ENCODE measurements around the gene ZSCAN30.

Gene ZSCAN30

GRCh38 chr18:35290094-35290735 is at the start of gene ZSCAN30:
Gene ZSCAN30, minus strand, starts transcription at chr18:35290229. Its CDS starts 25,877 bp downstream, at chr18:35264352.
- Histone ChIP-seq H3K4me3 (peak within 1 kb of the TSS; percentile 54 to 83 (median 71)), H3K27ac (peak within 1 kb of the TSS; percentile 64 to 95 (median 85))

GRCh38 chr18:35337286-35337685 is 47.3 kb upstream of the ZSCAN30 start:
- H3K4me3 ChIP-seq, result no peak overlapping the region
- no peak overlapping the region for H3K27ac ChIP-seq

GRCh38 chr18:35335866-35336265 is 45.8 kb upstream of the ZSCAN30 start:
- H3K4me3 ChIP-seq, result no peak overlapping the region
- no peak overlapping the region for H3K27ac ChIP-seq

- Histone ChIP-seq H3K27ac (no peak overlapping the region), H3K4me3 (no peak overlapping the region)
Measured at GRCh38 chr18:35334821-35335220, 44.8 kb upstream of the ZSCAN30 start.

DNA sequence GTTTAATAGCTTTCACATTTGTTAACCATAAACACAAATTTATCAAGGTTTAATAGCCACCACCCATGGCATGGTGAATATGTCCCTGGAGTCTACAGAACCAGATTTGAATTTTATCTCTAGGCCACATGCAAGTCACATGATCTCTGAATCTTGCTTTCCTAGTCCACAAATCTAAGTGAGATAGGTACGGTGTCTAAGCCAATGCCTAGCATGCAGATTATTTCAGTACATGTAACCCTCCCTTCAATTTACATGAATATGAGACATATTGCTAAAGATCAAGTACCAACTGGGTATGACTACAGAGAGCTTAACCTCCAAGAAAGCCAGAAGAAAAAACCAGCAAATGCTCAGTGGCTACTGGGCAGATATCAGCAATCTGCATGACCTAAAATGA is 44.2 kb upstream of the ZSCAN30 start:
- H3K4me3 ChIP-seq, result no peak overlapping the region
- H3K27ac ChIP-seq, result no peak overlapping the region

DNA sequence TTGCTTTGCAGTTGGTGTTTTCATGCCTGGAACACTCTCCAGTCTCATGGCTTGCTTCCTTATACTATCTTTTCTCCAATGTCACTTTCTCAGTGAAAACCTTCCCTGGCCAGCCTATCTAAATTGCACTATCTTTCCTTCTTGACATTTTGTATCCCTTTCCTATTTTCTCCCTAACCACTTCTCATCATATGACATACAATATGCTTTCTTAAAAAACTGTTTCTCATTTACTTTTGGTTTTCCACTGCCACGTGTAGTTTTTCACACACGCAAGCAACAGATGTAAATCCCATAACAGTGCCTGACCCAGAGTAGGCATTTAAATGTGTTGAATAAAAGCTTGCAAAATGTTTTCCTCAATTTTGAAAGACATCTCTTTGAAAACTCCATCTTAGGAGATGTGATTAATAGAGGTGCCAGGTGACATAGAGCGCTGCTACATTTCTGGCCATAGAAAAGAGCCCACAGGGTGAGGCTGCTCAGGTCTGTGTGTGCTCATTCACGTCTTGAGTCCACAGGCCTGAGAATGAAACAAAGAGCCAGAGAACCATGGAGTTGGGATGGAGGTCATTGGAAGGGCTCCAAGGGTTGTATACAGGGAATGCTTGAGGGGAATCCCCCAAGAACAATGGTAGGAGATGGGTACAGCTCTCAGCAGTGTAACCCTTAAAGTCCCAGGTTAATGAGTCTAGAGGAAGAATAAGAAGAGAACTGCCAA is 41.5 kb upstream of the ZSCAN30 start:
- no peak overlapping the region for H3K4me3 ChIP-seq
- H3K27ac ChIP-seq, result no peak overlapping the region

- Histone ChIP-seq H3K27ac (no peak overlapping the region), H3K4me3 (no peak overlapping the region)
Measured at GRCh38 chr18:35328868-35329267, 38.8 kb upstream of the ZSCAN30 start.

DNA sequence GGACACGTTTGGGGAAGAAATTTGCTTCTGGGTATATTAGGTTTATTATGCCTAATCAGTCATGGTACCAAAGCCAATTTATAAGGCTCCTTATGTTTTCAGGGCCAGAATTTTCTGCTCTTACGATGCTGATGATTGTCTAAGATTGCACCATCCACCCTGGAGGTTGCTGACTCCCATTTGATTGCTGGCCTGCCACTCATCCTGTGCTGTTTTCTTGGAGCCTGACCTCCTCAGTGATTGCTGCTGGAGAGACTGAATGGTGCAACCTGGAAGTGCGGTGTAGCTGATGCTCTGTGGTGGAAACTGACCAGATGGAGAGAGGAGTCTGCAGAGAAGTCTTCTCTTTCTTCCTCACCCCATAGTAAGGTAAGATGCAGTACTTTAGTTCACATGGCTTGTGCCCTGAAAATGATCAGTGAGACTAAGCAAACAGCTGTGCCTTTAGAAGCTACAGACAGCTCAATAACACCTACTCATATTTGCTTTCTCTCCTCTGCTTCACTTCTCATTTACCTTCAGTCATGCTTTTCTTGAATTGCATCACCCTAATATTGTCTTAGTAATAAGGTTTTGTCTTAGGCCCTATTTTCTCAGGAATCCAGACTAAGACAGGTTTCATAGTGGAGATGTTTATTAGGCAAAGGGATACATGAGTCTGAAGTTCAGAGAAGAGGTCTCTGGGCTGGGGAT is 36.8 kb upstream of the ZSCAN30 start:
- Histone ChIP-seq H3K4me3 (no peak overlapping the region), H3K27ac (no peak overlapping the region)

- H3K4me3 ChIP-seq, result no peak overlapping the region
- no peak overlapping the region for H3K27ac ChIP-seq
Measured at GRCh38 chr18:35324926-35325655, 35.1 kb upstream of the ZSCAN30 start.

- Histone ChIP-seq H3K4me3 (no peak overlapping the region), H3K27ac (no peak overlapping the region)
Measured at GRCh38 chr18:35322486-35323458, 32.7 kb upstream of the ZSCAN30 start.

- no peak overlapping the region for H3K4me3 ChIP-seq
- no peak overlapping the region for H3K27ac ChIP-seq
Measured at GRCh38 chr18:35311496-35311895, 21.5 kb upstream of the ZSCAN30 start.

DNA sequence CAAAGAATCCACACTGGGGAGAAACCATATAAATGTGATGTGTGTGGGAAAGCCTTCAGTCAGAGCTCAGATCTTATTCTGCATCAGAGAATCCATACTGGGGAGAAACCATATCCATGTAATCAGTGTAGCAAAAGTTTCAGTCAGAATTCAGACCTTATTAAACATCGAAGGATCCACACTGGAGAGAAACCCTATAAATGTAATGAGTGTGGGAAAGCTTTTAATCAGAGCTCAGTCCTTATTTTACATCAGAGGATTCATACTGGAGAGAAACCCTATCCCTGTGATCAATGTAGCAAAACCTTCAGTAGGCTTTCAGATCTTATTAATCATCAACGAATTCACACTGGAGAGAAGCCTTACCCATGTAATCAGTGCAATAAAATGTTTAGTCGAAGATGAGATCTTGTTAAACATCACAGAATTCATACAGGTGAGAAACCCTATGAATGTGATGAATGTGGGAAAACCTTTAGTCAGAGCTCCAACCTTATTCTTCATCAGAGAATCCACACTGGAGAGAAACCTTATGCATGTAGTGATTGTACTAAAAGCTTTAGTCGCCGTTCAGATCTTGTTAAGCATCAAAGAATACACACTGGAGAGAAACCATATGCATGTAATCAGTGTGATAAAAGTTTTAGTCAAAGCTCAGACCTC is 16.7 kb upstream of the ZSCAN30 start:
- no peak overlapping the region for H3K4me3 ChIP-seq
- no peak overlapping the region for H3K27ac ChIP-seq

GRCh38 chr18:35303610-35304009 is 13.6 kb upstream of the ZSCAN30 start:
- H3K27ac ChIP-seq, result no peak overlapping the region
- H3K4me3 ChIP-seq, result no peak overlapping the region

GRCh38 chr18:35296060-35296459 is 6.0 kb upstream of the ZSCAN30 start:
- H3K4me3 ChIP-seq, result no peak overlapping the region

DNA sequence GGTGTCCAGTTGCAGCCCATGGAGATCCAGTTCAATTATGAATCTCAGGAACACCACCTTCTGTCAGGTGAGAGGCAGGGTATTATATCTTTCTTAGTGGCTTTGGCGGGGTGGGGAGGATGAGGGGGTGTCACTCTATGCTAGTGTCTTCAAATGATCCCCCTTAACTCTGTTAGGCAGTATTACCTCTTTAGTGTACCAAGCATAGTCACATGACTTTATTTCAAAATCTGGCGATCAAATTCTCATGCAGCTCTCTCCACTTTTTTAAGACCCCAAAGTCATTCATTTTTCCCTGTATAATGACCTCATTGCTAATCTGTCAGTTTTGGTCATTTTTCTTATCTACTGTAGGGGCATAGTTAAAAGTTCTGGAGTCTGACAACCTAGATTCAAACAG is 1.1 kb upstream of the ZSCAN30 start:
- H3K27ac ChIP-seq, result peak overlapping the region in 4 of 21 experiments; percentile 82 to 95 (median 86)
- peak overlapping the region in 5 of 7 experiments; percentile 54 to 83 (median 57) for H3K4me3 ChIP-seq

More at GRCh38 chr18:35296060-35296459, 6.0 kb upstream of the ZSCAN30 start:
- H3K27ac ChIP-seq, result no peak overlapping the region

- Histone ChIP-seq H3K4me3 (peak overlapping the region; percentile 54 to 83 (median 71)), H3K27ac (peak overlapping the region; percentile 63 to 95 (median 85))
Measured at GRCh38 chr18:35289727-35290093, 319 bp downstream of the ZSCAN30 start.

DNA sequence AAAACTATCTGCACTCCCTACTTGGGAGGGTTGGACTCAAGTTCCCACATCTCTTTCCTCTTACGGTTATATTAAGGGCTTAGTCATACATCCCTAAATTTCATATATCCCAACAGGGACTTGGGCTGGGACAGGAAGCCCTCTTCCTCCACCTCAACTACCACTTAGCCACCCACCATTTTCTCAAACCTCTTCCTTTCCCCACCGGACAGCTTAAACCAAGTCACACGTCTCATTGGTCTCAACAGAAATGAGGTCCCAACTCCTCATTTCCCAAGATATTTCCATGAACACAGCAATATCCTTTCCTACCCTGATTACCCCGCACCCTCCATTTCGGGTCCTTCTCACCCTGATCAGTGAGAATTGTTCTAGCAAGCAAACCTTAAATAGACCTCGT is 736 bp downstream of the ZSCAN30 start:
- Histone ChIP-seq H3K27ac (peak overlapping the region; percentile 63 to 95 (median 85)), H3K4me3 (peak overlapping the region; percentile 54 to 83 (median 71))

GRCh38 chr18:35284841-35285240 is 5.2 kb downstream of the ZSCAN30 start:
- Histone ChIP-seq H3K4me3 (no peak overlapping the region), H3K27ac (no peak overlapping the region)
